ENCODE results near the gene VPS39.

GRCh38 chr15:42165106-42165505, 43.0 kb downstream of the VPS39 start:
- TF ChIP-seq CTCF (IDR thresholded peaks at IDR 0.05; ENCODE audit: low read depth, low read length, poor library complexity, severe bottlenecking) (no peak), EZH2phosphoT487 (IDR thresholded peaks at IDR 0.05; ENCODE audit: borderline replicate concordance, low read length) (no peak)
